ENCODE results near the gene GNAI3. TPM values are rescaled to one million over a fixed set of nuclear protein-coding genes. Genes with fewer than 3 reads are reported as not detected.

GNAI3 gene
- total RNA-seq (2022; extraction: Qiagen RNA extraction) = 4.5 to 5.9 TPM (median 5.1 TPM) in 5 replicates

DNA sequence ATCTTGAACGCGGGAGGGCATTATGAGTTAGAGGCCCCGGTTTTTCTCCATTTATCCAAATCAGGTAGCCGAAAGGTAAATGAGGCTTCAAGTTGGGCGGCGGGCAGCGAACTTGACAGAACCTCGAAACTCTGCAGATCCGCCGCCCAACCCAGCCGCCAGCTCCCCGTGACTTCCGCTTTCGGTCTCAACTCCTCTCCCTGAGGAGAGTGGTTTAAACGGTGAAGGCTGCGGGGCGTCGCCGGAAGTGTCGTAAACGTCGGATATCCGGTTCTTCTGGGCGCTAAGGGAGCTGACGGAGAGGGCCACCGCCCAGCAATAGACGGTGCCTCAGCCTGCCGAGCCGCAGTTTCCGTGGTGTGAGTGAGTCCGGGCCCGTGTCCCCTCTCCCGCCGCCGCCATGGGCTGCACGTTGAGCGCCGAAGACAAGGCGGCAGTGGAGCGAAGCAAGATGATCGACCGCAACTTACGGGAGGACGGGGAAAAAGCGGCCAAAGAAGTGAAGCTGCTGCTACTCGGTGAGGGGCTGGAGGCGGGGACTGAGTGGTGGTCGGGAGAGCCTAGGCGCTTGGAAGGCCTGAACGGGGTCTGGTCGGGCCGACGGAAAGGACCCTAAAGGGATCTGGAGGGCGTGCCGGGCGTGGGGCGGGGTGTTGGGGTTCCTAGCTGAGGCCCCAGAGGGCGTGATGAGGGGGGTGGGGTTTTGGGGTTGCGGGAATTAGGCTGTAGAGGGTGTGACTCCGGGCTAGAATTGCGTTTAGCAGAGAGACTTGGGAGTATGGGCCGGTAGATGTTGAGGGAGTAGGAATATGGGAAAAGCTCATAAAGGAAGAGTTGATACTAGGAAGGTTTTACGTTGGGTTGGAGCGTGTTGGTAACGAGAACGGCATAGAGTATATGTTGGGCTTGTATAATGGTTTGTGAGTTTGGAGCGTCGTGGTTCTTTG, at the start of gene GNAI3:
GNAI3 (plus strand) TSS at position 295 of the 947 bp plus-strand sequence; CDS start at position 401, 106 bp downstream.

DNA sequence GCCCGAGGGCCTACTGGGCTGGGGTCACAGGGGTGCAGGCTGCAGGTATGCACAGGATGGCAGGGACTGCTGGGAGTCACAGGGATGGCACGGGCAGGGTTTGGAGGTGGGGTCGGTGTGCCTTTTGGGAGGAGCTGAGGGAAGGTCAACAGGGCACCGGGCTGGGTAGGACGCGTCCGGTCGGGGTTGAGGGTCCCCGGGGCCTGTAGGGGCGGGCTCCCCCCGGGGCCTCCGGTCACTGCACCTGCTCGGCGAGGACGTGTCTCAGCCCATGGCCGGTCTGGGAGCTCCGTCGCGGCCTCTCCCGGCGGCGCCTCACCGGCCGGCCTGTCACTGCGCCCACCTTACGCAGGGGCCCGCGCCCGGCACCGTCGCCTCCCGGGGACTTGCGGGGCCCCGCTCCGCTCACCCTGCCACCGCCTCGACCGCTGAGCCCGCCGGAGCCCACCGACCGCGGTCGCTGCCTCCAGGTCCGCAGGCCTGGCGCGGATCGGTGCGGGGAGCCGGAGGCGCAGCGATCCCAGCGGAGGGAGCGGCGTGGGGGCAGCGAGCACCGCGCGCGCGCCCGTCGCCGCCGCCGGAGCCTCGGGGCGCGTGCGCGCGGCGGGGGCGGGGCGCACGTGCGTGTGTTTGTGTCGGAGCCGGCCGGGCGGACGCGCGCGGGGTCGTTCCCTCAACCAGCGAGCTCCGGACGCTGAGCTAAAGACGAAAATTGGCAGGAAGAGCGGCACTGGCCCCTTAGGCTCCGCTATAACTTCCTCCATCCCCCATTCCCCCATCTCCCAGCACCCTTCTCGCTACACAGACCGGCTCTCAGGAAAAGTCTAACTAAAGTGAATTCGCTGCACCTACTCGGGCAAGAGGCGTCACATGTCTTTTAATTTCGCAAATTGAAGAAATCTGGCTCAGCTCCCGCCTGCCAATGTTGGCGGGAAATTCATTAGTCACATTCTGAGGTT, 39.0 kb upstream of the GNAI3 start, which contains the start of gene AMIGO1:
AMIGO1 (minus strand) TSS at position 552 of the 959 bp plus-strand sequence. CDS start 815 bp downstream, outside the sequence.

DNA sequence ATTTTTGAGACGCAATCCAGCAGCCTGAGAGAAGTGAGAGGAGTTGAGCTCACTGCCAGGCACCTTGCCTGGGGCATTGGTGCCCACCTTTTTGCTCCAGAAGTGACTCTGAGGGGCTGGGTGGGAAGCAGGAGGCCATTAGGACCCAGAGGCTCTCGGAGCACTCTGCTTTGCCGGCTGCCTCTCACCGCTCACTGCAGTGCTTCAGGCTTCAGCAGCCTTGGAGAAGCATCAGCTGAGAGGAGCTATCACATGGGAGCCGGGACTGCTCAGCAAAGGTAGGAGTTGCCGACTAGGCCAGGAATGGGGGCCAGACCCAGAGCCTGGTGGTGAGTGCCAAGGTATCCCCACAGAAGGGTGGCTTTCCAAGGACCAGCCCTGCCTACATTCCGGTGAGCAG, 8.7 kb upstream of the GNAI3 start, which contains the start of gene GPR61:
GPR61 (plus strand) TSS at position 197 of the 400 bp plus-strand sequence. CDS start 3,151 bp downstream, outside the sequence.

DNA sequence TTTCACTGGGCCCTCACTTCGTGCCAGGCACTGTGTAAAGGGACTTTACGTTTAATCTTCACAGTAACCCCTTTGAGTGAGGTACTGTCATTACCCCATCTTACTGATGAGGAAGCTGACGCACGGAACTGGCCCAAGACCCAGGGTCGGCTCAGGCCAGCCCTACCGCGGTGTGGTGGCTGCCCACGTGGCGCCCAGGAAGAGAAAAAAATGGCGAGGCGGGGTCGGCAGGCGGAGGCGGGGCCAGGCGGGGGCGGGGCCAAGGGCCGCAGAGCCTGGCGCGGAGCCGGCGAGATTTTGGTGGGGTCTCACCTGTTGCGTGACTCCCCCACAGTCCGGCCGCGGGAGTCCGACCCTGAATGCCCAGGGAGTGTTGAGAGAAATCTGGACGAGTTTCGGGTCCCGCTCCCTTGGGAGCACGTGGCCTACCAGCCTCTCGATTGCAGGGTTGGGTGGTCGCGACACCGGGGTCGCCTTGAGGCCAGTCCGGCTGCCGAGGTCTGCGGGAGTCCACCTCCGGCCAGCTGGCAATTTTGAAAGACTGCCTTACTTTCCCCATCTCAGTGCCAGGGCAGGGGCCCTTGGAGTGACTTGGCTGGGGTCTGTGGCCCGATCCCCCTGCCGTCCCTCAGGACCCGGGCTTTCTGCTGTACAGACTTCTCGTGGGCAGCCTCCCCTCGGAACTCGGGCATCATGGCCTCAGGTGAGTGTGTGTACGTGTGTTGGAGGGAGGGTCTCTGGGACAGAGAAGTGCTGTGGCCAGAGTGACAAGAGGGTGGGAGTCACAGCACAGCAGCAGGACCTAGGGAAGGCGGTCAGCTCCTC, 71.4 kb downstream of the GNAI3 start, which contains the start of the genes AMPD2 and GNAT2:
AMPD2 (plus strand) TSS at position 262 of the 825 bp plus-strand sequence. CDS start 1,339 bp downstream, outside the sequence.
GNAT2 (minus strand) TSS at position 41 of the 825 bp plus-strand sequence. CDS start 6,746 bp downstream, outside the sequence.

DNA sequence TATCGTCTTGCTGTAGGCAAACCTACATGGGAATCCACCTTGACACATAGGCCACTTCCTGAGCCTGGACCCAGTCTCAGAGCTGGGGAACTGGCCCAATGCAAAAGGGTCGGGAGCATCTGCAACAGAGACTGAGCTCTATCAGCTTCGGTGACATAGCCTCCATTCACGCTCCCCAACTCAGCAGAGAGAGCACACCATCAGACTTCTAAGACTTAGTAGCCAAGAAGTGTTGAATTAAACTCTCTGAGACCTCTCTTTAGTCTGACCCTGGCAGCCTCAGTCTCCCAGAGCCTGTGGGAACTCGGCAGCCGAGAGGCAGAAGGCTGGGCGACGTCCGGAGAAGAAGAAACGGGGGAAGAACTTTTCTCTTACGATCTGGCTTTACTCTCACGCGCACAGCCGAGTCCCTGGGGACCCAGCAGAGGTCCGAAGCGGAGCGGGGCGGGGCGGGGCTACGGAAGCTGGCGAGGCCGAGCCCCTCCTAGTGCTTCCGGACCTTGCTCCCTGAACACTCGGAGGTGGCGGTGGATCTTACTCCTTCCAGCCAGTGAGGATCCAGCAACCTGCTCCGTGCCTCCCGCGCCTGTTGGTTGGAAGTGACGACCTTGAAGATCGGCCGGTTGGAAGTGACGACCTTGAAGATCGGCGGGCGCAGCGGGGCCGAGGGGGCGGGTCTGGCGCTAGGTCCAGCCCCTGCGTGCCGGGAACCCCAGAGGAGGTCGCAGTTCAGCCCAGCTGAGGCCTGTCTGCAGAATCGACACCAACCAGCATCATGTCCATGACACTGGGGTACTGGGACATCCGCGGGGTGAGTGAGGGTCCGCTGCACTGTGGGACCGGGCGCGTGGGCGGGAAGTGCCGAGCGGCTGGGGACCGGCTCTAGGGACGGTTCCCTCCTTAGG, 107.5 kb downstream of the GNAI3 start, which contains the start of gene GSTM4:
GSTM4 (plus strand) TSS at position 485 of the 905 bp plus-strand sequence; CDS start at position 776, 291 bp downstream.

DNA sequence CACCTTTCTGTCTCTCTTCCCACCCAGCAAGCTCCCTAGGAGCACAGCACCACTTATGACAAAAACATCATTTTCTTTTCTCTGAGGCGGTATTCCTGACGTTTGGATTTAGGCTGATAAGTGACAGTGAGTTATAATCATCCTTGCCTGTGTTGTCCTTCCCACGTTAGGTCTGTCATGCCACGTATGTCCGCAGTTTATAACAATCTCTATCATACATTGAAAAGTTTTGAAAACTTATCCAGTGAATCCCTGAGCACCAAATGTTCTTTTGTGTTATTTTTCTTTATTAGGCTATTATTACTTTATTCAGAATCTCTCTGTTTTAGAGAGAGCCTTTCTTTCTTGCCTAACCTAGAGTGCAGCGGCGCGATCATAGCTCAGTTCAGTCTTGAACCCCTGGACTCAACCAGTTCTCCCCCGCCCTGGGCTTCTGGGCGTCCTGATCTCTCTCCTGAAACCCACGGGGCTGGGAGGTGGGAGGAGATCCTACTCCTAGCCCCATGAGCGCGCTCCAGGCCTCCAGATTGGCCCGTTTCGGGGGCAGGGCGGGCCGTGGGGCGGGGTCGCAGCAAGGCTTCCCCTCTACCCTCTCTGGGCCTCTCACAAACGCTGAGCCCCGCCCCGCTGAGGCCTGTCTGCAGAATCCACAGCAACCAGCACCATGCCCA, 119.2 kb downstream of the GNAI3 start, which contains the start of gene GSTM2:
GSTM2 (plus strand) TSS at position 606 of the 671 bp plus-strand sequence; CDS start at position 665, 59 bp downstream.

Other genes with a start within 250 kb of the GNAI3 start
- gene MYBPHL, start 241.6 kb upstream of the GNAI3 start, total RNA-seq (2022; extraction: Qiagen RNA extraction) = not detected in 5 replicates
- 3.4 to 5.7 TPM (median 3.9 TPM) in 5 replicates for gene SORT1, start 150.7 kb upstream of the GNAI3 start, total RNA-seq (2022; extraction: Qiagen RNA extraction)
- 98.1 to 109 TPM (median 102 TPM) in 5 replicates for gene PSMA5, start 122.2 kb upstream of the GNAI3 start, total RNA-seq (2022; extraction: Qiagen RNA extraction)
- gene SYPL2, start 82.1 kb upstream of the GNAI3 start, total RNA-seq (2022; extraction: Qiagen RNA extraction) = 0.05 to 0.13 TPM (median 0.08 TPM) in 5 replicates
- 1.2 to 2.8 TPM (median 2.2 TPM) in 5 replicates for gene ATXN7L2, start 64.7 kb upstream of the GNAI3 start, total RNA-seq (2022; extraction: Qiagen RNA extraction)
- 4.1 to 4.2 TPM (median 4.2 TPM) in 5 replicates for gene CYB561D1, start 54.5 kb upstream of the GNAI3 start, total RNA-seq (2022; extraction: Qiagen RNA extraction)
- gene AMIGO1, start 38.9 kb upstream of the GNAI3 start, total RNA-seq (2022; extraction: Qiagen RNA extraction) = 1.0 to 1.4 TPM (median 1.3 TPM) in 5 replicates
- 0.06 TPM in 1 of 5 replicates, not detected in the others for gene GPR61, start 8.7 kb upstream of the GNAI3 start, total RNA-seq (2022; extraction: Qiagen RNA extraction)
- gene GNAT2, start 71.0 kb downstream of the GNAI3 start, total RNA-seq (2022; extraction: Qiagen RNA extraction) = 0.07 to 0.10 TPM in 2 of 5 replicates, not detected in the others
- gene AMPD2, start 71.2 kb downstream of the GNAI3 start, total RNA-seq (2022; extraction: Qiagen RNA extraction) = 19.2 to 23.8 TPM (median 21.5 TPM) in 5 replicates
- gene GSTM4, start 107.5 kb downstream of the GNAI3 start, total RNA-seq (2022; extraction: Qiagen RNA extraction) = 8.4 to 10.5 TPM (median 9.3 TPM) in 5 replicates
- 2.7 to 4.1 TPM (median 3.4 TPM) in 5 replicates for gene GSTM2, start 119.4 kb downstream of the GNAI3 start, total RNA-seq (2022; extraction: Qiagen RNA extraction)
- gene GSTM1, start 139.2 kb downstream of the GNAI3 start, total RNA-seq (2022; extraction: Qiagen RNA extraction) = not detected in 5 replicates
- gene GSTM5, start 163.6 kb downstream of the GNAI3 start, total RNA-seq (2022; extraction: Qiagen RNA extraction) = not detected in 5 replicates
- gene GSTM3, start 192.4 kb downstream of the GNAI3 start, total RNA-seq (2022; extraction: Qiagen RNA extraction) = 22.7 to 32.0 TPM (median 24.0 TPM) in 5 replicates
- gene EPS8L3, start 215.3 kb downstream of the GNAI3 start, total RNA-seq (2022; extraction: Qiagen RNA extraction) = 0.59 to 0.79 TPM (median 0.76 TPM) in 5 replicates